ENCODE measurements around the gene PIK3C2A.

DNA sequence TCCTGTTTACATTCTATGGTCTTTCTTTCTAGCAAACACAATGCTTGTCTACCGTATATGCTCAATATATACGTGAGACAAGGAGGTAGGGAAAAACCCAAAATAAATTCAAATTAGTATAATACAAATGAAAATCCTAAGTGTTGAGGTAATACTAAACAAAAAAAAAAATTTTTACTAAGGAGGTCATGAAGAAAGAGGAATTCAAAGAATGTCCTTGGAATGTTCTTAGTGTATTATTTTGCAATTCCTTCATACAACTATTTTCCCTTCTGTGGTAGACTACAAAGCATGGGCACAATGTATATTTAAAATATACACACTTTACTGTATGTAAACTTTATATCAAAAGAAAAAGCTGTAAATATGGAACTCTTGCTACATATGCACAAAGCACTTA, 36.4 kb downstream of the PIK3C2A start:
- TF ChIP-seq, protein P1, sequence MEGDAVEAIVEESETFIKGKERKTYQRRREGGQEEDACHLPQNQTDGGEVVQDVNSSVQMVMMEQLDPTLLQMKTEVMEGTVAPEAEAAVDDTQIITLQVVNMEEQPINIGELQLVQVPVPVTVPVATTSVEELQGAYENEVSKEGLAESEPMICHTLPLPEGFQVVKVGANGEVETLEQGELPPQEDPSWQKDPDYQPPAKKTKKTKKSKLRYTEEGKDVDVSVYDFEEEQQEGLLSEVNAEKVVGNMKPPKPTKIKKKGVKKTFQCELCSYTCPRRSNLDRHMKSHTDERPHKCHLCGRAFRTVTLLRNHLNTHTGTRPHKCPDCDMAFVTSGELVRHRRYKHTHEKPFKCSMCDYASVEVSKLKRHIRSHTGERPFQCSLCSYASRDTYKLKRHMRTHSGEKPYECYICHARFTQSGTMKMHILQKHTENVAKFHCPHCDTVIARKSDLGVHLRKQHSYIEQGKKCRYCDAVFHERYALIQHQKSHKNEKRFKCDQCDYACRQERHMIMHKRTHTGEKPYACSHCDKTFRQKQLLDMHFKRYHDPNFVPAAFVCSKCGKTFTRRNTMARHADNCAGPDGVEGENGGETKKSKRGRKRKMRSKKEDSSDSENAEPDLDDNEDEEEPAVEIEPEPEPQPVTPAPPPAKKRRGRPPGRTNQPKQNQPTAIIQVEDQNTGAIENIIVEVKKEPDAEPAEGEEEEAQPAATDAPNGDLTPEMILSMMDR (IDR thresholded peaks at IDR 0.05), result no peak
- no peak for TF ChIP-seq POLR2A (IDR thresholded peaks at IDR 0.05)

Data from body of pancreas (tissue), 4 donors.